DMS 273 (cell line): ENCODE data around the gene SLC39A9.

ENCODE experiments used
- DNase-seq: peaks from one replicate; lab custom pipeline; 2025; ENCODE audit not compliant: unreplicated experiment; lab: John Stamatoyannopoulos, UW

Gene SLC39A9

GRCh38 chr14:69398053-69398817 lies at the start of gene SLC39A9, which contains the start of gene ERH:
Gene SLC39A9, plus strand, starts transcription at chr14:69398692. Its CDS starts 678 bp downstream, at chr14:69399370.
Gene ERH, minus strand, starts transcription at chr14:69398299. Its CDS starts 66 bp downstream, at chr14:69398233.
- peak; percentile 99 for DNase-seq

- no peak for DNase-seq
These were observed 49.3 kb upstream of the SLC39A9 start for GRCh38 chr14:69349091-69349777.

GRCh38 chr14:69350892-69351291 lies 47.6 kb upstream of the SLC39A9 start:
- no peak for DNase-seq

- DNase-seq, result no peak
These were observed 47.1 kb upstream of the SLC39A9 start for GRCh38 chr14:69351385-69351784.

GRCh38 chr14:69351911-69352310 lies 46.6 kb upstream of the SLC39A9 start:
- DNase-seq, result no peak

- no peak for DNase-seq
These were observed 45.3 kb upstream of the SLC39A9 start for GRCh38 chr14:69353168-69353567.

GRCh38 chr14:69354383-69355153 lies 43.9 kb upstream of the SLC39A9 start:
- peak; percentile 26 for DNase-seq

- DNase-seq, result no peak
These were observed 43.3 kb upstream of the SLC39A9 start for GRCh38 chr14:69355154-69355597.

GRCh38 chr14:69355607-69356281 lies 42.7 kb upstream of the SLC39A9 start:
- DNase-seq, result peak; percentile 12

- DNase-seq, result no peak
These were observed 41.5 kb upstream of the SLC39A9 start for GRCh38 chr14:69356903-69357543.

- no peak for DNase-seq
These were observed 40.8 kb upstream of the SLC39A9 start for GRCh38 chr14:69357544-69358200.

- DNase-seq, result no peak
These were observed 40.1 kb upstream of the SLC39A9 start for GRCh38 chr14:69358233-69358963.

- no peak for DNase-seq
These were observed 39.5 kb upstream of the SLC39A9 start for GRCh38 chr14:69358966-69359365.

GRCh38 chr14:69360438-69361108 lies 37.9 kb upstream of the SLC39A9 start:
- DNase-seq, result peak; percentile 52

GRCh38 chr14:69363055-69363454 lies 35.4 kb upstream of the SLC39A9 start:
- DNase-seq, result peak; percentile 34

GRCh38 chr14:69363964-69364363 lies 34.5 kb upstream of the SLC39A9 start:
- no peak for DNase-seq

- no peak for DNase-seq
These were observed 34.1 kb upstream of the SLC39A9 start for GRCh38 chr14:69364378-69364777.

- DNase-seq, result no peak
These were observed 32.4 kb upstream of the SLC39A9 start for GRCh38 chr14:69366069-69366468.

GRCh38 chr14:69366761-69367160 lies 31.7 kb upstream of the SLC39A9 start:
- DNase-seq, result no peak
